Stimulated activated CD8-positive, alpha-beta memory T cell treated with anti-CD3 and anti-CD28 coated beads, Interleukin-2, amount 100 ng/mL, for 1 hour (primary cell): ENCODE measurements around the gene RPS2.
A peak's percentile ranks its signal among the peaks of the same experiment; 100 is the strongest.
"Not testable (repeated sequence)": the region's sequence is repeated elsewhere in the genome, so short reads cannot be mapped to it uniquely, and the experiment has no call there.

Experiments used
- DNase-seq, 2 donors: peaks; one replicate each; pipeline ENCODE4 v3.0.0-alpha.2; 2020; ENCODE audit warnings: low read depth in 2 of 2

The RPS2 gene

DNA sequence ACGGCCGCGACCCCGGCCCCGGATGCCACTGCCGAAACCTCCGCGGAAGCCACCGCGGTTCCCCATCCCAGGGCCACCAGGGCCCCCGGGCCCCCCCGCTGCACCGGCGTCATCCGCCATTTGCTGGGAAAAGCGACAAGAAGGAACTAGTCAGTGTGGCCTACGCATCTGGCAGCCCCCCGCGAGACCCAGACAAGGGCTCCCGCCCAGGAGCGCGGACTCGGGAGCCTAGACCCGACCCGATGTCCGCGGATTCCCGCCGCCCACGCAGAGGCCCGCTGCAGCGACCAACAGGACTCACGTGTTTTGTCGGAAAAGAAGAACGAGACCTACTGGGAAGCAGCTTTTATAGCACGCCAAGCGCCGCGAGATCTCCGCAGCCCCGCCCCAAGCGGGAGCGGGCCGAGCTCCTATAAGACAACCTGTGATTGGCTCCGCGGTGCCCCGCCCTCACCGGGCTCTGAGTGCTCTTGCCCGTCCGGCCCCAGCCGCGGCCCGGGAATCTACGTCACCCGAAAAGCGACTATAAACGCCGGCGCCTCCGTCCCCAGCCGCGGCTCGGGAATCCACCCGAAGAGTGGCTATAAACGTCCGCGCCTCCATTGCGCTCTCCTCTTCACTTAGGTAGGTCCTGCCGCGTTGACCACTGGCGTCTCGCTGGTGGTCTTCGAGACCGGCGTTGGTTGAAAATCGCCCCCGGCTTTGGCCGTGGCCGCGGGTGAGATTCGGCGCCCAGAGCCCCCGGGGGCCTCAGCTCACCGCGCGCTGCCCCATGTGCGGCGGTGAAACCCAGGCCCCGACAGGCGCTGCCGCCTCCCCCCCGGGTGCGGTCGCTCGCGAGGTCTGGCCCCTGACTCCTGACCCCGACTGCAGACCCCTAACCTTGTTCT is at the start of gene RPS2:
TSS of gene RPS2 (minus strand) at position 321 of the 890 bp plus-strand sequence. CDS start at position 120, 201 bp downstream.
- DNase-seq = peak; percentile 95 to 96

- DNase-seq = no peak
These were observed 48.9 kb upstream of the RPS2 start for GRCh38 chr16:2013527-2013926.

DNA sequence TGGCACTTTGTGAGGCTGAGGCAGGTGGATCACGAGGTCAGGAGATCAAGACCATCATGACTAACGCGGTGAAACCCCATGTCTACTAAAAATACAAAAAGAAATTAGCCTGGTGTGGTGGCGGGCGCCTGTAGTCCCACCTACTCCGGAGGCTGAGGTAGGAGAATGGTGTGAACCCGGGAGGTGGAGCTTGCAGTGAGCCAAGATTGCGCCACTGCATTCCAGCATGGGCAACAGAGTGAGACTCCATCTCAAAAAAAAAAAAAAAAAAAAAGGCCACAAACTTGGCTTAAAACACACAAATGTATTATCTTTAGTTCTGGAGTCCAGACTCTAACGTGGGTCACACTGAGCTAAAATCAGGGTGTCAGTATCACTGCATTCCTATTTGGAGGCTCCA is 47.1 kb upstream of the RPS2 start:
- not testable (repeated sequence) for DNase-seq

- DNase-seq = peak; percentile 55 to 68
These were observed 45.3 kb upstream of the RPS2 start, which contains the start of gene ZNF598 for GRCh38 chr16:2009791-2010510. Gene ZNF598, minus strand, starts transcription at chr16:2009821.

DNA sequence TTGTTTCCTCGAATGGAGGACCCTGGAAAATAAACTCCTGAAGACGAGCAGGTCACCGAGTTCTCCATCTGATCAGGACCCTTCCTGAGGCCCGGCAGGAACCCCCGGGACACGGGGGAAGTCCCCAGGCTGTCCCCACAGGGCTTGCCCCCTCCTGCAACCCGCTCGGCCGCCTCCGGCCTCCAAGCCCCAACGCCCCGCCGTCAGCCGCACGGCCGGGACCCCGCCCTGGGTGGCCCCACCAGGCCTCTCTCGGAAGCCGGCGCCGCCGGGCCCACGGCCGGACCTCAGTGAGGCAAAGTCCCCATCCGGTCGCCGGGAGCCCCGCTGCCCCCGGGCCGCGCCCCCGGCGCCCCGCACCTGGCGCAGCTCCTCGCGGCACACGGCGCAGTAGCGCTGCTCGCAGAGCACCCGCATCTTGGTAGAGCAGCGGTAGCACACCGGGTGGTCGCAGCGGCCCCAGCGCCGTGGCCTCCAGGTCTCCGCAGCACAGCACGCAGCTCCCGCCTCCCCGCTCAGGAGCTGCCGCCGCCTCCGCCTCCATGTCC is 44.6 kb upstream of the RPS2 start:
- DNase-seq = no peak

- no peak for DNase-seq
These were observed 44.1 kb upstream of the RPS2 start for GRCh38 chr16:2008631-2009163.

- no peak for DNase-seq
These were observed 43.4 kb upstream of the RPS2 start for GRCh38 chr16:2008009-2008526.

DNA sequence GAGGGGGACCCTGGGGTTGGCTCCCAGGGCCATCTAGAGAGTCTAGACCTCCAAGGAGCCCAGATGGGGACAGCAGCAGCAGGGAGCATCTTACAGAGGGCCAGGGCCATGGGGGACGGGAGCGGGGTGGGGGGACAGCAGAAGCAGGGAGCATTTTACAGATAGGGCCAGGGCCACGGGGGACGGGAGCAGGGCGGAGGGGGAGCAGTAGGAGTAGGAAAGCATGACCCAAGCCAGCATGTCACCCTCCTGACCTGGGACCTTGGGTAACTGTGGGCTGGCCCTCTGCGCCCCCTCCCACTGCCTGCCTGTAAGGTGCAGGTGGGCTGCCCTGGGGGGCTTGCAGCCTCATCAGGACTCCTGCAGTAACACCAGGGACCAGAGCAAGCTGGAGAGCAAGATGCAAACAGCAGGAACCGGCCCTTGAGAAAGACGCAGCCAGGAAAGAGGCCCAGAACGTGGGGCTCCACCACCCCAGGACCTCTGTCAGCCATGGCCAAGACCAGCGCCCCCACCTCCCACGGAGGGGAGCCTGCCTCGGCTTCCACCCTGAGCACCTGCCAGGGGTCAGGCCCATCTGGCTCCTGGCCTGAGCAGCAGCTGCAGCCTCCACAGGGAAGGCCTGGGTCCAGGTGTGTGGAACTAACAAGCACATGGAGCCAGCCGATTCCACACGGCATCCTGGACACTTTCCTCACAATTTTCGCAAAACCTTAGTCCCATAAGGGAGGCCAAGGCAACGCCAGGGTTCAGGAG is 42.6 kb upstream of the RPS2 start:
- DNase-seq = no peak

DNA sequence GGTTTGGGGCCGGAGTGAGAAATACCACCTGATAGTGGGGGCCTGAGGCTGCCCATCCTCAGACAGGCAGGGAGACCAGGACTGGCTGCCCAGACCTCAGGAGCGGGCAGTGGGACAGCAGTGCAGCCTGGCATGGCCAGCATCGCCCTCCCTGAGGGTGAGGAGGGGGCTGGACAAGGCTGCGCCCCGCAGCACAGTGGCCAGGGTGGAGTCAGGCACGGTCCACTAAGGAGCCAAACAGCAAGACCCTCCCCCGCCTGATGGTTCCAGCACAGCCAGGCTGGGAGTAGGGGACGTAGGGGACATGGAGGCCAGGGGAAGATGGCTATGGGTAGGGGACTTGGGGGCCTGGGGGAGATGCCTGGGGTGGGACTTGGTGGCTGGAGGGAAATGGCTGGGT is 41.7 kb upstream of the RPS2 start:
- DNase-seq = no peak

GRCh38 chr16:2005646-2006045 is 41.0 kb upstream of the RPS2 start:
- DNase-seq = no peak

DNA sequence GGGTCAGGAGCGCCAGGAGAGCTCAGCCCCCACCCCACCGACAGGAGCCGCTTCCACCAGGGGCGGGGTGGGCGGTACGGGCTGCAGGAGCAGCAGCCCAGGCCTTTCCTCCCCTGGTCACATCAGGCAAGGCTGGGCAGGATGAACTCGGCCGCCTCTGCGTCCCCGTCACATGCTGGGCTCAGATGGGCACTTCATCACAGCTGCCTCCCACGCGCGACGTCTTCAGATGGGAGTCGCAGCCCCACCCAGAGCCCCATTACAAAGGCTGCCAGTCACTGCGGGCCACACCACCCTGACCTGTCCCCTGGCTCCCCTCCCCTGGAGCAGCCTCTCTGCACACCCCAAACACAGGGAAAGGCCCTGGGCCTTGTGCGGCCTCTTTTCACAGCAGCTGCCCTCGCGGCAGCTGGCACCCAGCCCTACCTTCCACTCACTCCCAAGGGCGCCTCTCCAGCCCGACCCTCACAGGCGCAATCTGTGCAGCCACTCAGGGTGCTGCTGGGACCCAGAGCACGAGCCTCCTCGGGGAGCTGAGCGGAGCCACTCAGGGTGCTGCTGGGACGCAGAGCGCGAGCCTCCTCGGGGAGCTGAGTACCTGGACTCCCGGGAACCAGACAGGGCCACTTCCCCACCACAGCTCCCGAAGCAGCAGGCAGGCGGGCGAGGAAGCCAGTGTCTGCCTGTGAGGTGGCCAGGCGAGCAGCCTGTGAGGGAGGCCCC is 40.3 kb upstream of the RPS2 start:
- DNase-seq = no peak

DNA sequence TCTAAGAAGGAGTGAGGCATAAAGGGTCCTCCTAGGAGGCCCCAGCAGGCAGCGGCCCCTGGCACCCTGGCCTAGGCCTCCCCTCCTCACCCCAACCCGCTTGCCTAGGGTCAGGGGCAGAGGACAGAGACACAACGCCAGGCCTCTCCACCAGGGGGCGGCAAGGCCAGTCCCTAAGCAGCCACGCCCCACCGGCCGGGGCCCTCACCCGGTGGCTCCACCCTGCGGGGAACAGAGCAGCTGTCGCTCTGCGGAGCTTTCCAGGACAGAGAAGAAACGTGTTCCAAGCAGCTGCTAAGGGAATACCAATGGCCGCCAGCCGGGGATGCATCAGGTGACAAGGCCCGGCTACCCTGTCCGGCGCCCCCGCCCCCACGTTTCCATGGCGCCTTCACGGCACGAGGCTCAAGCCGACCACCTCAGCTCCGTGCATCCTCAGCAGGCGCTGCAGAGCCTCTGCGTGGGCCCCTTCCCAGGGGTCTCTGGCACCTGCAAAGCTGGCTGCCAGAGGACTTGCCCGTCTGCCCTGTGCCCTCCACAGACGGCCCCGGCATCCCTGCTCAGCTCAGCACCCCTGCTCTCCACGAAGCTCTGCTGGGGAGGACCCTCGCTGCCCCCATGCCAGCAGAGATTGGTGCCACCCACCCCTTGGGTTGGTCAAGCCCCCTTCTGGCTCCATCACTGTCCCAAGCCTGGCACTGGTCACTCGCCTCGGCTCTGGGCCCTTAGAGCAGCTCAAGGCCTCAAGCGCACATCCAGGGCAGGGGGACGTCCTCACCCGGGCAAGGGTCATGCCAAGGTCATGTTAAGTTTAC is 39.4 kb upstream of the RPS2 start:
- DNase-seq = peak; percentile 66 to 74

DNA sequence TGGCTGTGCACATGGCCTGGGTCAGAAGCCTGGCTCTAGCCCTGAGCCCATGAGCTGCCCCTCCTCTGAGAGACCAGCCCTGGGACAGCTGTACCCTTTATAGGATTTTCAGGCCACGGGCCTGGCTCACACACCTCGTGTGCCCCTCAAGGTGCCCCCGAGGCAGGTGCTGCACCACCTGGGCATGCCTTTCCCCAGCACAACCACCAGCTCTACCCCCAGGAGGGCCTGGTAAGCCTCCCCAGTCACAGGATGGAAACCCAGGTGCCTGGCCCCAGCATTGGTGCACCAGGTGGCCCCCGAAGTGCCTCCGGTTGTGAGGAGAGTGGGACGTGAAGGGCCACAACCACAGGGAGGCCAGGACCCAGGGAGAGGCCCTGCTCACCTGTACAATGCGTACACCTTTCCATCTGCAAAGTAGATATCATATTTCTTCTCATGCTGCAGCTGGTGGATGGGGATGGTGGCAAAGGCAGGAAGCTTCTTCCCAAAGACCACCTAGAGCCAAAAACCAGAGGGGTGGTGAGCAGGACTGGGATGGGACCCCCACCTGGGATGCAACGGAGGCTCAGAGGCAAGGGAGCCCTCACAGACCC is 38.7 kb upstream of the RPS2 start:
- DNase-seq = no peak

DNA sequence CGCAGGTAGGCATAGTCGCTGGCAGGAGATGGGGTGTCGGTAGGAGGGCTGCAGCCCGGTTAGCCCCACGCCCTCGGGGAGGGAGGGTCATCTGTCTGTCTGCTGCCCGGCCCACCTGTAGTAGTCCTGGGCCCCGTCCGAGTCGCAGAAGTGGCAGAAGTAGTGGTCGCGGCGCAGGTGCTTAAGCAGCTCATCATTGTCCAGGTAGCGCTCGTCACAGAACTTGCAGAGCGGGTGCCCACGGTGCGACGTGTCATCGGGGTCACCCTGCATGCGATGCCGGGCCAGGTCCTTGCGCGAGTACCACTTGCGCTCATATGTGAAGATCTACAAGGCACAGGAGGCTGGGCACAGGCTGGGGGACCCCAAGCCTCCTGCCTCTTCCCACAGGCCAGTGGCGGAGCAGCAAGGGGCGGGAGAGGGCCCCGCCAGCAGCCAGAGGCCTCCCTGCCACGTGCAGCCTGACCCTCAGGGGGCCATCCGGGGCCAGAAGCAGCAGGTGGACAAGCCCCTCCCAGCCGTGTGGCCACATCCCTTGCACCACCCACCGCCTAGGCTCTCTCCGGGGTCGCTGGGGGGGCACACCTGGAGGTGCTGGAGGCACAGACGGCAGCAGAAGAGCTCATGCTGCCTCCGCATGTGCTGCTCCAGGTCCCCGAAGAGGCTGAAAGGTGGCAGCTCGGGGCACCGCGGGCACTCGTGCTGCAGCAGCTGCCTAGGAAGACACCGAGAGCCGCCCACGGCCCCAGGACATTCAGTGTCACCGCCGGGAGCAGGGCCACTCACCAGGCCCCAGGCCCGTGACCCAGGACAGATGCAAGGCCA is 38.0 kb upstream of the RPS2 start:
- no peak for DNase-seq

DNA sequence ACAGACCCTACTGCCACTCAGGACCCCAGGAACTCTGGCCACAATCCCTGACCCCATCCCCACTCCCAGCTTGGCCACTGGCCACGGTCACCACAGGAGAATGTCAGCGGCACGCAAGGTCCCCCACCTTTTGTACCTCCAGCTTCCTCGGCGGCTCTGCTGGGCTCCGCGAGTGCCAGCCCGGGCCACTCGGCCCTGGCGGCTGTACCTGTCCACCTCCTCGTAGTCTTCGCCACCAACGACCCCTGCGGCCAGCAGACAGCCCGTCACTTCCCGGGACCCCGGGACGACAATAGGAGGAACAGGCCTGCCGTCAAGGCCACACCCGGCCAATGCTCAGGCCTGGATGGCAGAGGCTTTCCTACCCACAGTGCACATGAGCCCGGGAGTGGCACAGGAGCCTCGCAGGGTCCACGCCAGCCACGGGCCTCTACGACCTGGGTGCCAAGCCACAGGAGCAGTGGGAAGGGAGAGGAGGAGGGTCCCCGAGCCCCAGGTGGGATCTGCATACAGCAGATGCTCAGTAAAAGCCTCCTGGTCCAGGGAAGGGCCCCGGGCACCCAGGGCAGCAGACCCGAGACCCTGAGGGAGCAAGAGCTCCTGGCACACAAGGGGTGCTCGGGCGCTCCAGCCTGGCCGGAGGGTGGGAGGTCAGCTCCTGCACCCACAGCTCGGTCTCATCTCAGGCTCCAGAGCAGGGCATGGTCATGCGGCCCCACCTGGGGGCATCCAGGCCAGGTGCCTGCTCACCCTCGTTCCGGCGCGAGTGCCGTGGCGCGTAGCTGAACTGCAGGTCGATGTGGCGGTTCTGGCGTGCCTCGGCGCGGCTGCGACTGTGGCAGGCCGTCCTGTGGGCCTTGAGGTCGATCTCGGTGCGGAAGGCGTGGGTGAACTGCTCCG is 37.1 kb upstream of the RPS2 start:
- DNase-seq = no peak

DNA sequence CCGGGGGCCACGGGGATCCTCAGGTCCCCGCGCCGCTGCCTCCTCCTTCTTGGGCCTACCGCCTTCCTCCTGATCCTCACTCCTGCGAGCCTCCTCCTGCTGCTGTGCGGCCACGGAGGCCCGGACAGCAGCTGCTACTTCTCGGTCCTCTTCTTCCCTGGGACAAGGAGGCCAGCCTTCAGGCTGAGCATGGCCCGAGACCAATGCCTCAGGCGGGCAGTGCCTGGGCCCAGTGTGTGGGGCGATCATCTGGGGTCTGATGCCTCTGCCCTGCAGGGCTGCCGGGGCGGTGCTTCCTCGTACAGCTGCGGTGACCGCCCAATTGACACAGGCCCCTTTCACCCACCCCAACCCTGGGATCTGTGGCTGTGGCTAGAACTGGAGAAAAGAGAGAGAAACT is 36.4 kb upstream of the RPS2 start:
- DNase-seq = no peak

GRCh38 chr16:1999866-2000514 is 35.4 kb upstream of the RPS2 start:
- no peak for DNase-seq
